OCI-LY7 (cell line): ENCODE results near the gene KLF8.

Experiments used
- CTCF ChIP-seq: fragments of 200-600 bp; sonication (generic); conservative IDR thresholded peaks from 2 replicates; pipeline ENCODE4 v1.5.1; 2014; ENCODE audit warnings: mild to moderate bottlenecking, antibody characterized with exemption, low read length, moderate library complexity, mixed read lengths
- EZH2phosphoT487 ChIP-seq: fragments of 200-600 bp; sonication (generic); IDR thresholded peaks from 2 replicates; pipeline ENCODE4 v1.6.1; 2018; ENCODE audit warnings: low read depth, borderline replicate concordance, mild to moderate bottlenecking, mixed run types, antibody characterized with exemption, low read length, moderate library complexity, mixed read lengths

GRCh38 chrX:56219700-56220099, 12.5 kb upstream of the KLF8 start:
- TF ChIP-seq CTCF (peak; percentile 39; the same call in 1 of the 2 replicates), EZH2phosphoT487 (no peak)
